NCI-H1417 (cell line): ENCODE measurements around the gene ZBTB40.

Source experiments
- DNase-seq, 3 experiments: peaks; one replicate each; lab custom pipeline; 2025; lab: John Stamatoyannopoulos, UW

Gene ZBTB40

DNA sequence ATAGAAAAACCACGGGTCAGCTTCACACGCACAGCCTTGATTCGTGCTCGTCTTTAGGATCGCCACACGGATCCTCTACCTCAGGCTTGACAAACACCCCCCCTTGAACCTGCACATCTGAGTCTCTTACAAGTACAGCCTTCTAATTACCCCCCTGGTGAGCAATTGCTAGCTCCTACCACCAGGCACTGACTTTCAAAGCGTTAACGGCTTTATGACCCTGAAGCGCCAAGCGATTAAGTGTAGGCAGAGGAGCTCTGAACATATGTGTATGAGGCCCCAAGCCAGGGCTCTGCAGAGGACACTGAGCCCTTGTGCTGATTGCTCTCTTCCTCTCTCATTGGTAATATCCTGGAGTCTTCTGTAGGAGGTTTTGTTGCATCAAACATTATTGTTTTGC, 55.9 kb downstream of the ZBTB40 start:
- DNase-seq: peak; percentile 76 to 94 (median 82)

DNA sequence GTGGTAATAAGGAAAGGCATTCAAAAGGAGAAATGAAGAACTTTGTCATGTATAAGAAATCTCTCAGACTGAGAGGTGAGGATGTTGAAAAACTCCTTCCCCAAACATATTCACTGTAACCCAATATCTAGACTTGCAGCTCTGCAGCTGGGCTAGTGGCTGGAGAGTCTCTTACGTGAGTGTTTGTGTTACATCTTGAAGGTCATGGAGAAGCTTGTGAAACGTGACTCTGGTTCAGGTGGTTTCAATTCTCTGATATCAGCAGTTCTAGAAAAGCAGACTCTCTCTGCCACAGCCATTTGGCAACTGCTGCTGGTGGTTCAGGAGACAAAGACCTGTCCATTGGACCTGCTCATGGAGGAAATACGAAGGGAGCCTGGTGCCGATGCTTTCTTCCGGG, 56.7 kb downstream of the ZBTB40 start:
- peak; percentile 13 to 89 (median 67) for DNase-seq

DNA sequence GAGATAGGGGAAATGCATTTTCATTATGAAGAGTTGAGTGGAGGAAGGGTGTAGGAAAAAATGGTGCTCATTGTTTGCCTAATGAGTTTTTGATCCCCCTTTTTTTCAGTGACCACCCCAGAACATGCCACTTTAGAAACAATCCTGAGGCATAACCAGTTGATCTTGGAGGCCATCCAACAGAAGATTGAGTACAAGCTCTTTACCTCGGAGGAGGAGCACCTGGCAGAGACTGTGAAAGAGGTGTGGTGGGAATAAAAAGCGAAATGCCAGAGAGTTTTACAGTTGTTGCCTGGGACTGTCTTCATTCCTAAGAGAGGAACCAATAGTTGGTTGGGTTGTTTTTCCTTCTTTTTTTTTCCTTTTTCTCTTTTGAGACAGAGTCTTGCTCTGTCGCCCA, 57.3 kb downstream of the ZBTB40 start:
- peak in 2 of 3 experiments; percentile 12 to 75 for DNase-seq

DNA sequence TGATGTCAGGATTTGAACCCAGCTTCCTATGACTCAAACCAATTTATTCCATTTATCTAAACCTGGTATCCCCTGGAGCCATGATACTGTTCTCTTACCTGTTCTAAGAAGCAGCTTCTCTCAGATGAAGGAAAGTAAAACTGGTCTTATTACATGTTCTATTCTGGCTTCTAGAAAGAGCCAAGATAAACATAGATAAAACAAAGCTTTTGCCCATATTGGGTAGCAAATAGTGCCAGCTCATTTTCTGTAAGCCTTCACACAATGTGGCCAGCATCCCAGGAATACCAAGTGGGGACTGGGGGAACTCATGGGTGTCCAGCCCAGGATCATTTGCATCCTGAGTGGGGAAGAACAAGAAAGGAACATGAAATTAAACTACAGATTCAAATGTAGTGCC, 58.2 kb downstream of the ZBTB40 start:
- DNase-seq: no peak

DNA sequence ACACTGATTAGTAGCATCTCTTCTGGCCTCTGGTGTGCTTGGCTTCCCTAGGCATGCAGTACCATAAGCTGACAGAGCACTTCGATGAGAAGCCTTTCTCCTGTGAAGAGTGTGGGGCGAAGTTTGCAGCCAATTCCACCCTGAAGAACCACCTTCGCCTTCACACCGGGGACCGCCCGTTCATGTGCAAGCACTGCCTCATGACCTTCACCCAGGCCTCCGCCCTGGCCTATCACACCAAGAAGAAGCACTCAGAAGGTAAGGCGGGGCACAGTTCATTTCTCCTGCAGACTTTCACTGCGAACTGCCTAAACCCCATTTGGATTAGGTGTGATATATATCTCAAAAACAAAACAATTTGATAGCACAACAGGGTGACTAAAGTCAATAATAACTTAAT, 61.2 kb downstream of the ZBTB40 start:
- no peak for DNase-seq

DNA sequence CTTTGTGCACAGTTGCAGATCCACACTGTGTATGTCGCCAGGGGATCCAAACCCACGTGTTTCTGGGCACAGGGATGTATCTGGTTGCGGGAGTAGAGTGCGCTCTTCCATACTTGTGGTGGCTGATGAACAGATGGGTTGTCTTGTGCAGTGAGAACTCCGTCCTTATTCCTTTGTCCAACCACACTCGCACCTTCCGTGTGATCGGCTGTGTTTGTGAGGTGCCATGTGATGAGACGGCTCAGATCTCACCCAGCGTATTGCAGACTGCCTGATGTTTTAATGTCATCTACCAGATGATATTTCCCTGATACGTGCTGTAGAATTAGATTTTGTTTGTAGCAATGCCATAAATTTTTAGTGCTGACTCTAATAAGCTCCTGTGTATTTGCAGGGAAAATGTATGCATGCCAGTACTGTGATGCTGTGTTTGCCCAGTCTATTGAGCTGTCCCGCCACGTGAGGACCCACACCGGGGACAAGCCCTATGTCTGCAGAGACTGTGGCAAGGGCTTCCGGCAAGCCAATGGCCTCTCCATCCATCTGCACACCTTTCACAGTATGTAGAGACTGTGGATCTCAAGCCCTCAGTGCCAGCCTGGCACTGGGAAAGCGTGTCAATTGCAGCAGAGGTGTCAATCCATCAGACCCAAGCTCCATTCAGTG, 65.4 kb downstream of the ZBTB40 start:
- no peak for DNase-seq

DNA sequence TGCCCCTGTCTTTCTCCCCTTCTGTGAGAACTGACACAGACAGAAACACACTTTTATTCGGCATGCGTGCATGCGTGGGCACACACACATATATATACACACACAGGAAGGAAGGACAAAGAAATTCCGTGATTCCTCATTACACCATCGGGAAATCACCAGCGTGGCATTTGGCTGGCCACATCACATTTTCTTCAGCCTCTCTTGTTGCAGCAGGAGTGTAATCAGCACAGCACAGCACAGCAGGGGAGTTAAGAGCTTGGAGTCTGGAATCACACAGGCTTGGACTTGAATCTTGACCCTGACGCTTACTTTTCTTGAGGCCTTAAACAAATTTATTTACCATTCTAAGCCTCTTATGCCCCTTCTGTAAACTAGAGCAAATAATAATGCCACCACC, 66.3 kb downstream of the ZBTB40 start:
- DNase-seq: peak in 2 of 3 experiments; percentile 51 to 60

DNA sequence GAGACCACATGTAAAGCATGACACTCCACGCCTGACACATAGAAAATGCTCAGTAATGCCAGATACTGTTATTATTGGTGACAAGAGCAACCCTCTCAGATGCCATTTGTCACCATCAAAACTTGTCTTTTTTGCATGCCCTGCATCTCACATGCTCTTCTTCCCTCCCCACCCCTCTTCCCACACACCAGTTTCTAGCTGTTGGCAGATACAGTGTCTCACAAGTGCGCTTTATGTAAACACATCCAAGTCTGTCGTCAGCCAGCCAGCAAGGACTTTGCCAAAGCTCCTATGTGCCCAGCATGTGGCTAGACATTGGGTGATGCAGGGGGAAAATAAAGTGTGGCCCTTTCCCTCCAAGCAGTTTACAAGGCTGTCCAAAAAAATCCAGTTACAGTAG, 66.7 kb downstream of the ZBTB40 start:
- peak in 2 of 3 experiments; percentile 49 to 77 for DNase-seq

DNA sequence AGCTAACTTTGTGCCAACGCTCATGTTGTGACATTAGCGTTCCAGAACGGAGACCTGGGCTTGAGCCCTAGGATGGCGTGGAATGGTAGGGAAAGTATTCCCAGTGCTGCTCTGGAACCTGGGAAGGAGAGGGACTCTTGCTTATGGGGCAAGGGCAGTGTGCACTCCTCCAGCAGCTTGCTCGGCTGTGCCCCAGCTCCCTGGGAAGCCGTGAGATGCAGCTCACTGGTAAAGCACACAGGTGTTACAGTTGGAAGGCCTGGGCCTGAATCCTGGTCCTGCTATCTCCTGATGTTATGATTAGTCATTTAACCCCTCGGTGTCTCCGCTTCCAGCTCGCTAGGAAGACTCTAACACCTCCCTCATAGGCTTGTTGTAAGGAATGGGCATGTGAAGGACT, 69.2 kb downstream of the ZBTB40 start:
- no peak for DNase-seq

DNA sequence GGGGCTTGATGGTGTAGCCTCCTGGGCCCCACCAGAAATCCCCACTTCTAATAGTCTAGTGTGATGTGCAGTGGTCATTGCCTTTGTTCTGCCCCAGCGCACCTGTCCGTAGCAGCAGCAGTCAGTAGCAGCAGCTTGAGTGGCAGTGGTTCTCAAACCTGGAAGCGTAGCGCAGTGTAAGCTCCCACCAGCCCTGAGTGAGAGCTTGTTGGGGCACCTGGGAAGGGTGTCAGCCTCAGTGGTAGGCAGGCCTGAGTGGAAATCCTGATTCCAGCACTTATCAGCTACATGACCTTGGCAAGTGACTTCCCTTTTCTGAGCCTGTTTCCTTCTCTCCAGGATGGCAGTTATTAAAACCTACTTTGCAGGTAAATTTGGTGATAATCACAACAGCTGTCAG, 70.0 kb downstream of the ZBTB40 start:
- DNase-seq: peak in 1 of 3 experiments; percentile 5

DNA sequence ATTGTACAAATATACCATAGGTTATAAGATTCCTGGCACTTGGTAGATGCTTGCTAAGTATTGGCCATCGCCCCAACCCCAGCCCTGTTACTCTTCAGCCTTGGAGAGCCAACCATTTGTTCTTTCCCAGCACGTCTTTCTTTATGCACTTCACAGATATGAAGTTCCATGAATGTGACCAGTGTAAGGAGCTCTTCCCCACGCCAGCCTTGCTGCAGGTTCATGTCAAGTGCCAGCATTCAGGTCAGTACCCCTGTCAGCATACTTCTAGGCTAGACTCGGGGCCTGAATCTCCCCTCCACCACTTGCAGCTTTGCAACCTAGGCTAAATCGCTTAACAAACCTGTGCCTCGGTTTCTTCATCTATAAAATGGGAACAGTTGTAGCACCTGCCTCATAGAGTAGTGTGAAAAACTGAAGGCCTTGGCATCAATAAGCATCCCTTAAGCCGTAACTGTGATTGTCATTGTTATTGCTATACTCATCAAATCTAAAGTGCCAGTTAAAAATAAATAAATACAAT, 70.6 kb downstream of the ZBTB40 start:
- DNase-seq: no peak

DNA sequence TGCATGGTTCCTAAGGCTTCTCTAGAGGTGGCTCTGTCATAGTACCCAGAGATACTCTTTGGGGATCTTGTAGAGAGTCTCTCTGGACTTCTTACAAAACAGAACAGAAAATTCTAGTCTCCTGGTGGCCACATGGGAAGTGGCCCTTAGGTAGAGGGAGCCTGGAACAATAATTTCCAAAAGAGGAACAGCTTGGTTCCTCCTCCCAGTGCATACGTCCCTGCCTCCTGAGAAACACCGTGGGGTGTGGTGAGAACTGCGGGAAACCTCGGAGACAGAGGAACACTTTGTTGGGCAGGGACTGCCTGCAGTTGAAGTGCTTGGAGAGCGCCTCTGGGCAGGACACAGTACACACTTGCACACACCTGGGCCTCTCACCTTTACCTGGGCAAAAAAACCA, 72.8 kb downstream of the ZBTB40 start:
- peak in 1 of 3 experiments; percentile 28 for DNase-seq

DNA sequence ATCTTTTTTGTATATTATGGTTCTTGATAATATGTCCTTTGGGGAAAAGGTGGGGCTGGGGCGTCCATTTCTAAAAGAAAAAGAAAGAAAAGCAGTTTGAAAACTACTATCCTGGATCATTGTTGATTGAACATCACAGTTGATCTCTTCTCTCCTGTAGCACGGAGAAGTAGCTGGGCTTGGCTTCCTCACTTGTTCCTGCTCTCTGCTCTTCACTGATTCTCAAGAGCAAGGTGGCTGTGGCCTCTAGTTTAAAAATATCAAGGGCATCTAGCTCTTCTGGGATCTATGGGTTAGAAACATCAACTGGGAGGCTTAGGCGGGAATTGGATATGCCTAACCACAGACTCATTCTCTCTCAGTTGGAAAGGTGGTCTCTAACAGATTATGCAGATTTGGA, 73.6 kb downstream of the ZBTB40 start:
- no peak for DNase-seq

DNA sequence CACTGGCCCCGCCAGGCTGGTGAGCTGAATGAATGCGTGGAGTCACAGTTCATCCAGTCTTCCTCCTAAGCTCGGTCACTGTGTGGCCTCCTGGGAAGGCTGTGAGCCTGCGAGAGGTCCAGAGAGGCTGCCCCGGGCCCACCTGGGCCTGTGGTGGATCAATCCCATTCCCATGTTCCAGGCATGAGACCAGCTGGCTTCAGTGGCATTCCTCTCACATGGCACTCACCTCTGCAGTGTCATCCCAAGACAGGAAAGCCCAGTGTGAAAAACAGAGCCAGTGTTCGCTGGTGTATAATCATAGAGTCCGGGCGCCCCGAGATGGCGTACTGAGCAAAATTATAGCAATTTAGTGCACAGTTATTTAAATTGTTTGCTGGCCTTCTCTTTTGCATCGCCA, 74.0 kb downstream of the ZBTB40 start:
- no peak for DNase-seq

DNA sequence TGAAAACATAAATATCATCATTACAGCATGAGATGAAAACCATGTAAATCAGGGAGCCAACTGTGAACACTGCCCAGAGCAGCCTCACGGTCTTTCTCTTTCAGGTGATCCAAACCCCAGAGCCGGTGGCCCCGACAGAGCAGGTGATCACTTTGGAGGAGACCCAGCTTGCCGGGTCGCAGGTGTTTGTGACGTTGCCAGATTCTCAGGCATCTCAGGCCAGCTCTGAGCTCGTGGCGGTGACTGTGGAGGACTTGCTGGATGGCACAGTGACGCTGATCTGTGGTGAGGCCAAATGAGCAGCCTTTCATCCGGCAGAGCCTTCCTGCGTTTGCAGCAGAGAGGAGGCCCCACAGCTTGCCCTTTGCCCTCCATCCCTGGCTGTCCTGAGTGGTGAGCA, 74.4 kb downstream of the ZBTB40 start:
- no peak for DNase-seq

DNA sequence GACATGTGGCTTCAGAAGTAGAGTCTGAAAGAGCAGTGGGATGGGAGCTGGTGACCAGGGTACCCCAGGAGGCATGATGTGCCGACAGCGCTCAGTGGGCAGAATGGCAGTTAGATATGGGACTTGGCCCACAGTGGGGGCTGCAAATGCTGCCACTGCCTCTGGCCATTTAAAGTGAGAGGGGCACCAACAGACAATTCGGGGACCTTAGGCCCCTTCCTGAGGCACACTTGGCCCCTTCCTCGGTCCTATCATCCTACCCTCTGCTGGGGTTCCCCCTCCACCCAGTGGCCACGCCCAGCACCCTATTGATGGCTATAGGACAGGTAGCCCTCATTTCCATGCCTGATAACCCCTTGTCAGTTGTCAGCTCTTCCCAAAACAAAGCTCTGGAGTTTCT, 75.0 kb downstream of the ZBTB40 start:
- no peak for DNase-seq

DNA sequence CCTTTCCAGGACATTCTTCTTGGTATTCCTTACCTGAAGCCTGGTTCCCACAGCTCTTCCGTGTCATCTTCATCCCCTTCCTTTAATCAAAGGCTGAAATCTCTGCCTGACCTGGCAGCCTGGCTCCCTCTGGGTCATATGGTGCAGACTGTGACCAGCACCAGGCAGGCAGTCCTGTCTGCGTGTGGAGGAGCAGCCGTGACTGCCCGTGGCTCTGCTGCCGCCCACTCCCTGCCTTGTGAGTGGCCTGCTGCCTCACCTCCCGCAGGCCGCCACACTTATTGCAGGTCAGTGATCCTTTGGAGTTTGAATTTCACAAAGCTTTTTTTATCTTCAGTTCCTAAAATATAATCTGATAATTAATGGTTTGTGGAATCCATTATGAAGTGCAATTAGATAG, 75.5 kb downstream of the ZBTB40 start:
- DNase-seq: peak in 1 of 3 experiments; percentile 86

DNA sequence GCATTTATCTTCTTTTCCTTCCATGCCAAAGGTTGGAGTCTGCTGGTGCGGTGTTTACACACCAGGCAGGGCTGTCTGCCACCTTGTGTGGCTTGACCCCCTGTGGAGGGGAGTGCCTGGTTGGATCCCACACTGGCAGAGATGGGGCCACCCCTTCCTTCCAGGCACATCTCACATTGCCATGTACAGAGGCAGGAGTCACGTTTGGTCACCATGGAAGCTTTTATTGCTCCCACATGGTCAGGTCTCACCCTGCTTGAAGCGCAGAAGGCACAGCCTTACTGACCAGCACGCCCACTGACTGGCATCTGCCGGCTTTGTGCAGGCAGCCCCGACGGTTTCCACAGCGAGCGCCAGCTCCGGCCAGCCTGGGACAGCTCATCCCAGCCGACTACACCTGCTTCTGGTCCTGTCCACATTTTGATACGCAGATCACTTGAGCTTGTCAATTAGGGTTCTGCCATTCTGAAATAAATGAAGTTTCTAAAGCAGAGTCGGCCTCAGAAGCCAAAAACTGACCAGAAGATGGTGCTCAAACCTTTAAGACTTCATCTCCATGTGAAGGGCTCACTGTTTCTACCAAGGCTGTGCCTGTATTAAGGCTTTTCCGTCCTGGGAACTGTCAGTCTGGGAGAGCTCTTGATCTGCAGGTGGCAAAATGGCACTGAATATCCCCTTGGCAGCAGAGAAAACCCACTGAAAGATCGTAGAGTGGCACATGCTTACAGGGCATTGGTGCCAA, 76.1 kb downstream of the ZBTB40 start:
- peak; percentile 41 to 97 (median 91) for DNase-seq

DNA sequence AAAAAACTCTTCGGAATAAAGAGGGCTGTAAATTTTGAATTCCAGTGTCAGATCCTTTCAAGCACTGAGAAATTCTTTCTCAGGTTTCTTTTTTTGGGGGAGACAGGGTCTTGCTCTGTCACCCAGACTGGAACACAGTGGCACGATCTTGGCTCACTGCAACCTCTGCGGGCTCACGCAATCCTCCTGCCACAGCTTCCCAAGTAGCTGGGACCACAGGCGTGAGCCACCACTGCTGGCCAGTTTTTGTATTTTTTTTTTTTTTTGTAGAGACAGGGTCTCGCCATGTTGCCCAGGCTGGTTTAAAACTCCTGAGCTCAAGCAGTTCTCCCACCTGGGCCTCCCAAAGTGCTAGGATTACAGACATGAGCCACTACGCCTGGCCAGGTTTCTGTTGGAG, 76.8 kb downstream of the ZBTB40 start:
- no peak for DNase-seq

DNA sequence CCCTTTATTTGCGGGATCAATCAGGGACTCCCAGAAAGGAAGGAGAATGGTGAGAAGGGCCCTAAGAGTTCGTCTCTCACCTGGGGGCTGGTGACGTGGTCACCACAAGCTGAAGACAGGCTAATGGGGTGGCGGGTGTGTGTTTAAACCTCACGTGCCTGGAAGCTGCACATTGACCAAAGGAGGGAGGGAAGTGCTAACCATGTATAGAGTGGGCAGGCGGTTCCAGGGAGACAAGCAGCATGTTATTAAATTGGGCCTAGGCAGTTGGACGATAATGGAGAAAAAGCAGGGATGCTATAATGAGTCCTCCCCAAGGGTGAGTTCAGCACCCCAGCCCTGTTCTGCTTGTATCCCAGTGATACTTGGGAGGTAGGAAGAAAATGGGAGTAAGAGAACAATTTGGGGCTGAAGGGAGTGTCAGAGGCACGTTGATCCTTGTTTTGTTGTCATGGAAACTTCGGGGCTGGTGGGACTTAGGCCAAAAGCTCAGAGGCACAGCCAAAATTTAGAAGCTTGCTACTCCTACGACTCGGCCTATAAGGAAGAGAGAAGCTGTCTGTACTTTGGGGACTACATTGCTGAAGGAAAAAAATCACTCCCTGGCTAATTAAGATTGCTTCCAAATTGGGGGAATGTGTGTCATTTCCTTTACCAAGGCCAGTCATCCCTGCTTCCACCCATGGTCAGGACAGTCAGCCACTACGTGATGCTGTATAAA, 78.4 kb downstream of the ZBTB40 start:
- DNase-seq: no peak

DNA sequence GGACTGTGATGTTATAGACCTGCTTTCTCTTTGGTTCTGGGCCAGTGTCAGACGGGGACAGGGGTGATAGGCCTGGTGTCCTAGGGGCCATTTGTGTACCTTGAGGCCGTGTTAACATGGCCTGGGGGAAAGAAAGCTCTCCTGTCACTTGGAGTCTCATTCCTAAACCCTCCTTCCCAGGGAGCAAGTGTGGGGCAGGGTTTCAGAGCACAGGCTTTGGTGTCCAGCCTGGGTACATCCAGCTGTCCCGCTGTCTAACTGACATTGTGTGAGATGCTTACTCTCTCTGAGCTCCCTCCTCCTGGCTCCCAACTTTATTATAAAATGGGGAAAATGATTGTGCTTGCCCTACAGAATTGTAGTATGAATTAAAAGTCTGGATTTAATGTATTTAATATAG, 79.1 kb downstream of the ZBTB40 start:
- DNase-seq: no peak

DNA sequence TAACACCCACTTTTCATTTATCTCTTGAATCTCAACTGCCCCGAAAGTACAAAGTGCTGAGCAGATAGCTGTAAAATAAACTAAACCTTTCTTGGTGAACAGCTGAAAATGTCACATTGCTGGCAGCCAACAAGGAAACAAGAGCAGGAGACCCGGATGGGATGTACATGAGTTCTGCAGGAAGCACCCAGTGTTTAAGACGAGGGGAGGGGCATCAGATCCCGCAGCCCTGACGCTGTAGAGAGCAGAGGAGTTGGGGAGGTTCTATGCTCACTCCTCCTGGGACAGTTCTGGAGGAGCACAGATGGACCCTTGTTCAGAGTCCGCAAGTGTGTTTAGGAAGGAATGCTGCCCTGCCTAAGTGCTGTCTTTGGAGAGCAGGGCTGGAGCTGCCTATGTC, 79.6 kb downstream of the ZBTB40 start:
- DNase-seq: no peak
